GM19455 (cell line): ENCODE data around the gene FAM187B.

ENCODE experiments used
- ATAC-seq: cut with Tn5 transposase; IDR thresholded peaks from one replicate; pipeline ENCODE4 v1.9.1; 2021; ENCODE audit not compliant: unreplicated experiment

The FAM187B gene

GRCh38 chr19:35179830-35180229, 48.7 kb downstream of the FAM187B start:
- ATAC-seq = no peak

- ATAC-seq = no peak
Observed at GRCh38 chr19:35178701-35179100, 49.8 kb downstream of the FAM187B start.

- ATAC-seq = no peak
Observed at GRCh38 chr19:35177377-35178274, 50.9 kb downstream of the FAM187B start.

GRCh38 chr19:35176181-35176570, 52.4 kb downstream of the FAM187B start:
- ATAC-seq = no peak
